Suprapubic skin (tissue), 4 donors: ENCODE results near the gene CYP46A1.

Experiments
- EP300 ChIP-seq: sonication (generic); formaldehyde crosslinking; IDR thresholded peaks from one replicate; pipeline ENCODE4 v1.6.1; 2017; ENCODE audit warnings: antibody characterized with exemption
- POLR2AphosphoS5 ChIP-seq, 3 donors: sonication (generic); formaldehyde crosslinking; IDR thresholded peaks; one replicate each; pipeline ENCODE4 v1.6.1; 2017; ENCODE audit warnings: antibody characterized with exemption in 3 of 3
- TF ChIP-seq, protein P1 (sequence below), 2 donors: fragments of 200-600 bp in 1 of 2; fragments of 450-650 bp in 1 of 2; sonication (generic) in 1 of 2; IDR thresholded peaks; one replicate each; pipeline ENCODE4 v1.5.1; 2016 to 2019; ENCODE audit warnings: antibody characterized with exemption in 2 of 2, mild to moderate bottlenecking in 1 of 2, moderate library complexity in 1 of 2

DNA sequence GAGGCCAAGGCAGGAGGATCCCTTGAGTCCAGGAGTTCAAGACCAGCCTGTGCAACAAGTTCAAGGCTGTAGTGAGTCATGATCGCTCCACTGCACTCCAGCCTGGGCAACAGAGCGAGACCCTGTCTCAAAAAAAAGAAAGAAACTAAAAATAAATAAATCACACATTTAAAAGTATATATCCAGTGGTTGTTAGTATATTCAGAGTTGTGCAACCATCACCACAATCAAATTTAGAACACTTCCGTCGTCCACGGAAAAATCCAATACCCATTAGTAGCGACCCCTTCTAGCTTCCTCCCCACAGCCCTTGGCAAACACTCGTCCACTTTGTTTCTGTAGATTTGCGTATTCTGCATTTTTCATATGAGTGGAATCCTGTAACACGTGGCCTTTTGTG, 64.4 kb downstream of the CYP46A1 start:
- TF ChIP-seq, protein P1, sequence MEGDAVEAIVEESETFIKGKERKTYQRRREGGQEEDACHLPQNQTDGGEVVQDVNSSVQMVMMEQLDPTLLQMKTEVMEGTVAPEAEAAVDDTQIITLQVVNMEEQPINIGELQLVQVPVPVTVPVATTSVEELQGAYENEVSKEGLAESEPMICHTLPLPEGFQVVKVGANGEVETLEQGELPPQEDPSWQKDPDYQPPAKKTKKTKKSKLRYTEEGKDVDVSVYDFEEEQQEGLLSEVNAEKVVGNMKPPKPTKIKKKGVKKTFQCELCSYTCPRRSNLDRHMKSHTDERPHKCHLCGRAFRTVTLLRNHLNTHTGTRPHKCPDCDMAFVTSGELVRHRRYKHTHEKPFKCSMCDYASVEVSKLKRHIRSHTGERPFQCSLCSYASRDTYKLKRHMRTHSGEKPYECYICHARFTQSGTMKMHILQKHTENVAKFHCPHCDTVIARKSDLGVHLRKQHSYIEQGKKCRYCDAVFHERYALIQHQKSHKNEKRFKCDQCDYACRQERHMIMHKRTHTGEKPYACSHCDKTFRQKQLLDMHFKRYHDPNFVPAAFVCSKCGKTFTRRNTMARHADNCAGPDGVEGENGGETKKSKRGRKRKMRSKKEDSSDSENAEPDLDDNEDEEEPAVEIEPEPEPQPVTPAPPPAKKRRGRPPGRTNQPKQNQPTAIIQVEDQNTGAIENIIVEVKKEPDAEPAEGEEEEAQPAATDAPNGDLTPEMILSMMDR (IDR thresholded peaks at IDR 0.05): no peak
- TF ChIP-seq EP300 (no peak), POLR2AphosphoS5 (IDR thresholded peaks at IDR 0.05) (no peak)
